Measurements from ENCODE around the gene ACSM5. TPM values are rescaled to one million over a fixed set of nuclear protein-coding genes. Genes with fewer than 3 reads are reported as not detected.

Gene ACSM5
- total RNA-seq, 6 experiments from 2014 or later, result 45.8 to 231 (median 151) TPM

DNA sequence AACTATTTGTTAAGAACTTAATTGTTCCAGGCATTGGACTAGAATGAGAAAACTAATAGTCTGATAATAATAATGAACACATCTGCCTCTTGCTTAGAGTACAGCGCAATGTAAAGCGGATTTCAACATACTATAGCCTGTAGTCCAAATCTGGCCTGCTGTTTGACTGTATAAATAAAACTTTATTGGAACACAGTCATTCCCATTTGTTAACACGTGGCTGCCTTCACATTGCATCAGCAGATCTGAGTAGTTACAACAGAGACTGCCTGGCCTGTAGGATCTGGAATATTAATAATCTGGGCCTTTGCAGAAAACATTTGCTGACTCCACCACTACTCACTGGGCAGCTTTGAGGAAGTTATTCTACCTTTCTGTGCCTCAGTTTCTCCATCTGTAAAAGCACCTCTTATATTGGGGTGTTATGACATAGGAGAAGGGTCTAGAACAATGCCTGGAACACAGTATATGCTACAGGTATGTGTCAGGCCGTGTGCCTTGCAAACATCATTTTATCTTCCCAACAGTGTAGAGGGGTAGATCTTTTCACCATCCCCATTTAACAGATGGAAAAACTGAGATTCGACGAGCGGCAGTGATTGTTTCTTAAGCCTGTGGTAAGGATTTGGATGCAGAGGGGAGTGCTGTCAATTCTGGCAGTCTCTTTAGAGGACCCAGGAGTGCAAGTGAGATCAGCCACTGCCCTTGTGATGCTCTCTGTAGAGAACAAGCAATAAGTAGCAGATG lies 27.0 kb upstream of the ACSM5 start:
- intact Hi-C loops (cut with DNase I), result loop anchor here in 1 of 2 donors (10.0 kb wide), 1 partner anchor 478 kb away; no protein-coding TSS in a partner anchor
- ATAC-seq (no peak), DNase-seq (no peak)
- TF ChIP-seq POLR2A (IDR thresholded peaks at IDR 0.05) (no peak), CTCF (IDR thresholded peaks at IDR 0.05) (no peak)
- Histone ChIP-seq H3K9me3 (no peaks in the 10 kb centered on the region), H3K4me3 (no peak overlapping the region), H3K27me3 (no peaks in the 10 kb centered on the region), H3K27ac (no peak overlapping the region), H3K4me1 (peaks cover 0 to 15% (median 3%) of the 10 kb centered on the region in 4 donors), H3K36me3 (no peaks in the 10 kb centered on the region)
- WGBS (ENCODE audit: insufficient coverage, low coverage, low lambda C conversion rate, missing lambda C conversion rate), result 75% methylated on average over 5 of the region's 7 CpGs

DNA sequence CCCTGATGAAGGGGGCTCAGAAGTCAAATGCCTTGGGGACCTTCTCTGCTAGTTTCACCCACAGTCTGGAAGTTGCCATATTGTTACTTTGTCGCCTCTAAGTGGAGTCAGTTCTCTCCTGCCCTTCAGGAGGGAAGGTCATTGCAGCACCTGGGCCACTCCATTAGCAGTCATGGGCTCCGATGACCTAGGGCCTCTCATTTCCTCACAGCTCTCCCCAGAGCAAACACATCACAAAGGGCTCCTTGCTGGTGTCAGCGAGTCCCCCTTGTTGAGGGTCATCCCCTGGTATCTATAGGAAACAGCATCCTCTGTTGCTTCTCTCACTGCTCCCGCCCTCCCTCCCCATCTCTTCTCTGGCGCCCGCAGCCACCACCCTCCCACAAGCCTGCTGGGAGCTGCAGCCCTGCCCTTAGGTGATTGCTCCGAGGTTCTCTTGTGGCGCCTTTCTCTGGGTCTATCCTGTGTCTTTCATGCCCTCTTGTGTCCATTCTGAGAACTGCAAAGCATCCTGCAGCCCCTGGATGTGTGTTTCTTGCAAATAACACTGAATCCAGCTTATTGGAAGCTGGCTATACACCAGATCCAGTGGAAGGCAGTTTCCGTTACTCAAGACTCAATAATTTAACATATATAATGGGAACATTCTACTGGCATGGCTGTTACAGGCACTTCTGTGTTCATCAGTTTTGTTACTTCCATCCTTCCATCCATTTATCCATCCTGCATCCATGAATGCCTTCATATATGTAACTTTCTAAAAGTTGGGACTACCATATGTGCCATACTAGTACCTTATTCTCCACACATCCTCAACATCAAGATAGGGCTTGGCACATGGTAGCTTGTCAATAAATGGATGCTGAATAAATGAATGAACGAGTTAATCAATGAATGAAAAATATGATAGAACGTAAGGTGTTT lies 26.0 kb upstream of the ACSM5 start:
- WGBS (ENCODE audit: insufficient coverage, low coverage, low lambda C conversion rate, missing lambda C conversion rate), result 21% methylated on average over 9 of the region's 11 CpGs
- H3K9me3 ChIP-seq, result no peaks in the 10 kb centered on the region
- DNase-seq, result peak; percentile 51 to 73 (median 65)
- no peak for TF ChIP-seq POLR2A (IDR thresholded peaks at IDR 0.05)
- TF ChIP-seq CTCF (IDR thresholded peaks at IDR 0.05), result peak; percentile 72 to 90 (median 84)
- intact Hi-C loops (cut with DNase I), result loop anchor here in 1 of 2 donors (10.0 kb wide), 1 partner anchor 479 kb away; no protein-coding TSS in a partner anchor
- H3K27ac ChIP-seq, result no peak overlapping the region
- H3K4me3 ChIP-seq, result no peak overlapping the region
- H3K27me3 ChIP-seq, result no peaks in the 10 kb centered on the region
- peaks cover 0 to 15% (median 3%) of the 10 kb centered on the region in 4 donors for H3K4me1 ChIP-seq
- H3K36me3 ChIP-seq, result no peaks in the 10 kb centered on the region
- peak; percentile 66 to 80 (median 72) for ATAC-seq

GRCh38 chr16:20385844-20386832 lies 23.2 kb upstream of the ACSM5 start:
- peak; percentile 73 to 93 (median 90) for DNase-seq
- H3K27ac ChIP-seq, result peak overlapping the region; percentile 29 to 85 (median 80)
- H3K36me3 ChIP-seq, result no peaks in the 10 kb centered on the region
- intact Hi-C loops (cut with DNase I), result loop anchor here in 1 of 2 donors (10.0 kb wide), 1 partner anchor 481 kb away; no protein-coding TSS in a partner anchor
- H3K9me3 ChIP-seq, result no peaks in the 10 kb centered on the region
- TF ChIP-seq CTCF (IDR thresholded peaks at IDR 0.05) (peak; percentile 64 to 92 (median 86)), POLR2A (IDR thresholded peaks at IDR 0.05) (peak; percentile 50)
- peaks cover 0 to 15% (median 3%) of the 10 kb centered on the region in 4 donors for H3K4me1 ChIP-seq
- WGBS (ENCODE audit: insufficient coverage, low coverage, low lambda C conversion rate, missing lambda C conversion rate), result 3% methylated on average over 17 of the region's 30 CpGs
- H3K27me3 ChIP-seq, result no peaks in the 10 kb centered on the region
- H3K4me3 ChIP-seq, result peak overlapping the region in 2 of 3 donors; percentile 23 to 39
- peak; percentile 79 to 89 (median 82) for ATAC-seq
